SU-DHL-6 (cell line): ENCODE measurements around the gene FAM187B.

ENCODE experiments used
- CTCF ChIP-seq: fragments of 200-600 bp; sonication (generic); IDR thresholded peaks from one replicate; pipeline ENCODE4 v1.5.1; 2017; ENCODE audit warnings: antibody characterized with exemption, mild to moderate bottlenecking, low read length, moderate library complexity; ENCODE audit not compliant: insufficient read depth, poor library complexity, severe bottlenecking
- EZH2phosphoT487 ChIP-seq: fragments of 200-600 bp; sonication (generic), shearing (Covaris generic); conservative IDR thresholded peaks from 2 replicates; pipeline ENCODE4 v1.6.1; 2018; ENCODE audit warnings: mild to moderate bottlenecking, antibody characterized with exemption, low read length, moderate library complexity, mixed read lengths

- TF ChIP-seq CTCF (no peak), EZH2phosphoT487 (no peak)
These were observed 12.9 kb upstream of the FAM187B start for GRCh38 chr19:35241417-35241816.
